CD14-positive monocyte (primary cell): Measurements from ENCODE around the gene MTMR12. TPM values are rescaled to one million over a fixed set of nuclear protein-coding genes. Genes with fewer than 3 reads are reported as not detected.

ENCODE experiments used
- DNase-seq, 3 donors: peaks; one replicate each; pipeline ENCODE4 v3.0.0-alpha.2; 2011 to 2022
- H2AFZ ChIP-seq: 2 replicates; pipeline ENCODE4 v1.6.0; 2012; ENCODE audit warnings: mild to moderate bottlenecking, low read depth, low read length, inconsistent platforms; ENCODE audit not compliant: insufficient read depth, poor library complexity, severe bottlenecking
- H3K27ac ChIP-seq, 2 donors: 1 replicate in 1 of 2; 2 replicates in 1 of 2; pipeline ENCODE4 v1.5.1; 2012 to 2013; ENCODE audit warnings: low read length in 2 of 2, control low read depth in 1 of 2, inconsistent platforms in 1 of 2, low read depth in 1 of 2, mild to moderate bottlenecking in 1 of 2
- H3K27me3 ChIP-seq, 2 donors: one replicate each; pipeline versions ENCODE4 v1.6.0 to v1.6.1; 2011 to 2013; ENCODE audit warnings: low read length in 2 of 2; ENCODE audit not compliant: control insufficient read depth in 2 of 2, insufficient read depth in 2 of 2
- H3K36me3 ChIP-seq, 2 donors: replicated peaks in 1 of 2; 1 replicate in 1 of 2; 2 replicates in 1 of 2; pipeline versions ENCODE4 v1.5.1 to v1.6.1; 2012 to 2013; ENCODE audit warnings: low read length in 2 of 2, control low read depth in 1 of 2, inconsistent platforms in 1 of 2, mild to moderate bottlenecking in 1 of 2; ENCODE audit not compliant: insufficient read depth in 2 of 2, control insufficient read depth in 1 of 2
- H3K4me1 ChIP-seq, 2 donors: 1 replicate in 1 of 2; 2 replicates in 1 of 2; pipeline versions ENCODE4 v1.5.1 to v1.6.1; 2012 to 2013; ENCODE audit warnings: low read length in 2 of 2, control low read depth in 1 of 2, inconsistent platforms in 1 of 2, mild to moderate bottlenecking in 1 of 2, moderate library complexity in 1 of 2; ENCODE audit not compliant: insufficient read depth in 2 of 2, control insufficient read depth in 1 of 2
- H3K4me2 ChIP-seq: replicated peaks from 2 replicates; pipeline ENCODE3; 2012; ENCODE audit warnings: low read length, moderate library complexity, mild to moderate bottlenecking; ENCODE audit not compliant: poor library complexity, severe bottlenecking; ENCODE audit errors: extremely low read depth
- H3K4me3 ChIP-seq, 3 experiments: fragments of 200-600 bp in 1 of 3; sonication (generic) in 1 of 3; replicated peaks in 1 of 3; 1 replicate in 2 of 3; 2 replicates in 1 of 3; pipeline ENCODE4 v1.5.1; 2011 to 2013; ENCODE audit warnings: low read length in 3 of 3, mild to moderate bottlenecking in 3 of 3, control low read depth in 2 of 3, low read depth in 2 of 3, inconsistent platforms in 1 of 3, moderate library complexity in 1 of 3
- H3K79me2 ChIP-seq: 2 replicates; pipeline ENCODE4 v1.6.0; 2012; ENCODE audit warnings: mild to moderate bottlenecking, control low read depth, inconsistent platforms, low read length, moderate library complexity; ENCODE audit not compliant: insufficient read depth
- H3K9ac ChIP-seq: 2 replicates; pipeline ENCODE4 v1.6.0; 2017; ENCODE audit warnings: low read length, mild to moderate bottlenecking; ENCODE audit not compliant: insufficient read depth, poor library complexity, severe bottlenecking
- H3K9me3 ChIP-seq, 2 donors: replicated peaks in 1 of 2; 1 replicate in 1 of 2; 2 replicates in 1 of 2; pipeline versions ENCODE4 v1.5.1 to v1.6.1; 2012 to 2013; ENCODE audit warnings: low read length in 2 of 2, control low read depth in 1 of 2; ENCODE audit not compliant: control insufficient read depth in 1 of 2, insufficient read depth in 1 of 2
- H4K20me1 ChIP-seq: 2 replicates; pipeline ENCODE4 v1.6.0; 2012; ENCODE audit warnings: mild to moderate bottlenecking, low read length, control low read depth, moderate library complexity; ENCODE audit not compliant: insufficient read depth
- H3K27ac Mint-ChIP-seq, 7 donors: one replicate each; pipeline ENCODE4 v1.8.0; 2020; ENCODE audit warnings: mild to moderate bottlenecking in 7 of 7, mixed read lengths in 7 of 7, moderate library complexity in 6 of 7, inconsistent platforms in 2 of 7
- H3K27me3 Mint-ChIP-seq, 3 donors: one replicate each; pipeline ENCODE4 v1.8.0; 2021 to 2022; ENCODE audit warnings: low read depth in 3 of 3, mild to moderate bottlenecking in 3 of 3, mixed read lengths in 3 of 3, moderate library complexity in 3 of 3, inconsistent platforms in 1 of 3
- H3K36me3 Mint-ChIP-seq, 2 donors: one replicate each; pipeline ENCODE4 v1.8.0; 2020; ENCODE audit warnings: mixed read lengths in 2 of 2, inconsistent platforms in 1 of 2, mild to moderate bottlenecking in 1 of 2
- H3K4me1 Mint-ChIP-seq: one replicate; pipeline ENCODE4 v1.8.0; 2020; ENCODE audit warnings: mild to moderate bottlenecking, mixed read lengths
- H3K4me3 Mint-ChIP-seq, 2 donors: one replicate each; pipeline ENCODE4 v1.8.0; 2020; ENCODE audit warnings: mild to moderate bottlenecking in 2 of 2, mixed read lengths in 2 of 2, moderate library complexity in 1 of 2
- H3K9me3 Mint-ChIP-seq, 7 donors: one replicate each; pipeline ENCODE4 v1.8.0; 2020 to 2022; ENCODE audit warnings: mixed read lengths in 7 of 7, mild to moderate bottlenecking in 6 of 7, moderate library complexity in 6 of 7, inconsistent platforms in 2 of 7
- WGBS: methylation state at CpG from one replicate; pipeline ENCODE4 v1.1.5; 2013; ENCODE audit warnings: missing lambda C conversion rate; ENCODE audit not compliant: insufficient coverage; 5-methylcytosine and 5-hydroxymethylcytosine counted together
- intact Hi-C, 2 donors: fragments of 100-400 bp; cut with micrococcal nuclease; formaldehyde crosslinking; loops; one replicate each; pipeline versions ENCODE4 v1.15.0 to v1.15.1; 2023
- polyA plus RNA-seq, 3 donors: library from polyadenylated mRNA; depleted of rRNA in 1 of 3; unstranded in 2 of 3; stranded (reverse) in 1 of 3; fragments of 300-500 nt in 2 of 3; fragments of >200 nt in 1 of 3; fragmentation: Illumina TruSeq in 2 of 3; gene quantifications; 1 replicate in 2 of 3; 2 replicates in 1 of 3; pipeline ENCODE4 v1.2.3, GENCODE V29; 2012 to 2021
- TF ChIP-seq, protein P1 (sequence below): fragments of 200-600 bp; IDR thresholded peaks from one replicate; pipeline ENCODE4 v1.8.0; 2022; ENCODE audit warnings: antibody characterized with exemption, mild to moderate bottlenecking

MTMR12 gene
- polyA plus RNA-seq, 3 donors = 10.3 to 19.0 (median 17.3) TPM

DNA sequence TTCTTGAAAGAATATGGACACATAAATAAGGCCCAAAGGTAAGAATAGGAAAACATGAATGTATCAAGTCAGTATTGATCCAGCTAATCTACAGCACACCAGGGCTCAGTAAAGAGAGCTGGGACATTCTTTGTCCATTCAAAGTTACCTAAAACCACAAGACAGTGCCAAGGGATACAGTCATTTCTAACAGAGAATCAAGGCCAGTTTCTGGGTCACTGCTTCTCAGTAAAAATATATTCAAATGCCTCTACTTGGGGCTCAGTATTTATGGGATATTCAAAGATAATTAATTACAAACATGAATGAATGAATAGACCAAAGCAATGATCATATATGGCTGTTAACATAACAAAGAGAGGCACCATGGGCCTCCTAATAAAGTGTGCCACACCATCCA is 34.9 kb downstream of the MTMR12 start:
- peaks cover 9% of the 10 kb centered on the region for H3K79me2 ChIP-seq
- H3K4me1 ChIP-seq = peaks cover 13 to 14% of the 10 kb centered on the region in 2 donors
- Mint-ChIP-seq H3K27me3 (no peaks in the 10 kb centered on the region), H3K36me3 (peaks cover 36 to 58% of the 10 kb centered on the region in 2 donors), H3K4me1 (peaks cover 18% of the 10 kb centered on the region), H3K4me3 (no peak overlapping the region), H3K27ac (peak overlapping the region in 6 of 7 donors; percentile 5 to 95 (median 82)), H3K9me3 (no peaks in the 10 kb centered on the region)
- H2AFZ ChIP-seq = no peak overlapping the region
- no peak for DNase-seq
- no peak overlapping the region for H3K4me2 ChIP-seq
- peaks cover 5% of the 10 kb centered on the region for H4K20me1 ChIP-seq
- H3K9ac ChIP-seq = no peak overlapping the region
- no peaks in the 10 kb centered on the region for H3K27me3 ChIP-seq
- peak overlapping the region in 1 of 2 donors; percentile 79 for H3K27ac ChIP-seq
- TF ChIP-seq, protein P1, sequence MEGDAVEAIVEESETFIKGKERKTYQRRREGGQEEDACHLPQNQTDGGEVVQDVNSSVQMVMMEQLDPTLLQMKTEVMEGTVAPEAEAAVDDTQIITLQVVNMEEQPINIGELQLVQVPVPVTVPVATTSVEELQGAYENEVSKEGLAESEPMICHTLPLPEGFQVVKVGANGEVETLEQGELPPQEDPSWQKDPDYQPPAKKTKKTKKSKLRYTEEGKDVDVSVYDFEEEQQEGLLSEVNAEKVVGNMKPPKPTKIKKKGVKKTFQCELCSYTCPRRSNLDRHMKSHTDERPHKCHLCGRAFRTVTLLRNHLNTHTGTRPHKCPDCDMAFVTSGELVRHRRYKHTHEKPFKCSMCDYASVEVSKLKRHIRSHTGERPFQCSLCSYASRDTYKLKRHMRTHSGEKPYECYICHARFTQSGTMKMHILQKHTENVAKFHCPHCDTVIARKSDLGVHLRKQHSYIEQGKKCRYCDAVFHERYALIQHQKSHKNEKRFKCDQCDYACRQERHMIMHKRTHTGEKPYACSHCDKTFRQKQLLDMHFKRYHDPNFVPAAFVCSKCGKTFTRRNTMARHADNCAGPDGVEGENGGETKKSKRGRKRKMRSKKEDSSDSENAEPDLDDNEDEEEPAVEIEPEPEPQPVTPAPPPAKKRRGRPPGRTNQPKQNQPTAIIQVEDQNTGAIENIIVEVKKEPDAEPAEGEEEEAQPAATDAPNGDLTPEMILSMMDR = no peak
- no peaks in the 10 kb centered on the region for H3K9me3 ChIP-seq
- intact Hi-C loops = no loop called here
- peaks cover 14 to 44% of the 10 kb centered on the region in 2 donors for H3K36me3 ChIP-seq
- H3K4me3 ChIP-seq = no peak overlapping the region

- TF ChIP-seq, protein P1 = no peak
Observed at GRCh38 chr5:32276173-32276853, 36.4 kb downstream of the MTMR12 start.

More at GRCh38 chr5:32276173-32276853, 36.4 kb downstream of the MTMR12 start:
- H3K9me3 Mint-ChIP-seq = no peaks in the 10 kb centered on the region
- H3K36me3 ChIP-seq = peaks cover 25 to 52% of the 10 kb centered on the region in 2 donors
- 100% methylated on average over 2 of the region's 4 CpGs for WGBS
- H3K27ac ChIP-seq = peak overlapping the region; percentile 44 to 79
- H3K79me2 ChIP-seq = peaks cover 9% of the 10 kb centered on the region
- H3K4me3 ChIP-seq = no peak overlapping the region
- peaks cover 43 to 59% of the 10 kb centered on the region in 2 donors for H3K36me3 Mint-ChIP-seq
- H3K4me2 ChIP-seq = peak overlapping the region; percentile 14
- H3K27ac Mint-ChIP-seq = peak overlapping the region; percentile 80 to 95 (median 90)
- H3K4me3 Mint-ChIP-seq = no peak overlapping the region
- intact Hi-C loops = no loop called here
- H3K27me3 Mint-ChIP-seq = no peaks in the 10 kb centered on the region
- H3K4me1 ChIP-seq = peaks cover 13 to 14% of the 10 kb centered on the region in 2 donors
- DNase-seq = peak; percentile 38 to 72 (median 65)
- H2AFZ ChIP-seq = no peak overlapping the region
- H3K27me3 ChIP-seq = no peaks in the 10 kb centered on the region
- H4K20me1 ChIP-seq = peaks cover 5% of the 10 kb centered on the region
- peaks cover 16% of the 10 kb centered on the region for H3K4me1 Mint-ChIP-seq
- H3K9ac ChIP-seq = no peak overlapping the region
- H3K9me3 ChIP-seq = no peaks in the 10 kb centered on the region
